ENCODE measurements around the gene PARVB.

- TF ChIP-seq CTCF (IDR thresholded peaks at IDR 0.05; ENCODE audit: poor library complexity) (no peak), EZH2 (IDR thresholded peaks at IDR 0.05; ENCODE audit: borderline replicate concordance) (no peak), EZH2phosphoT487 (IDR thresholded peaks at IDR 0.05; ENCODE audit: low read depth, severe bottlenecking, unreplicated experiment) (no peak)
Measured at GRCh38 chr22:44186737-44187136, 162.6 kb downstream of the PARVB start.
